Suprapubic skin (tissue), 4 donors: ENCODE results near the gene MYEOV. TPM values are rescaled to one million over a fixed set of nuclear protein-coding genes. Genes with fewer than 3 reads are reported as not detected.

ENCODE experiments used
- DNase-seq, 2 donors: peaks; one replicate each; pipeline ENCODE4 v3.0.0-alpha.2; 2019; ENCODE audit warnings: low spot score in 2 of 2
- H3K27ac ChIP-seq: fragments of 200-600 bp; sonication (generic); one replicate; pipeline ENCODE4 v1.5.1; 2019
- H3K27me3 ChIP-seq: fragments of 200-600 bp; sonication (generic); one replicate; pipeline ENCODE4 v1.5.1; 2019
- H3K36me3 ChIP-seq: fragments of 200-600 bp; sonication (generic); one replicate; pipeline ENCODE4 v1.5.1; 2019
- H3K4me1 ChIP-seq: fragments of 200-600 bp; sonication (generic); one replicate; pipeline ENCODE4 v1.5.1; 2019
- H3K4me3 ChIP-seq: fragments of 200-600 bp; sonication (generic); one replicate; pipeline ENCODE4 v1.5.1; 2019; ENCODE audit warnings: mild to moderate bottlenecking
- H3K9me3 ChIP-seq: fragments of 200-600 bp; sonication (generic); one replicate; pipeline ENCODE4 v1.5.1; 2019
- CTCF ChIP-seq, 2 donors: fragments of 200-600 bp in 1 of 2; fragments of 450-650 bp in 1 of 2; sonication (generic) in 1 of 2; IDR thresholded peaks; one replicate each; pipeline ENCODE4 v1.5.1; 2016 to 2019; ENCODE audit warnings: antibody characterized with exemption in 2 of 2, mild to moderate bottlenecking in 1 of 2, moderate library complexity in 1 of 2
- EP300 ChIP-seq: sonication (generic); formaldehyde crosslinking; IDR thresholded peaks from one replicate; pipeline ENCODE4 v1.6.1; 2017; ENCODE audit warnings: antibody characterized with exemption
- POLR2A ChIP-seq, 2 donors: fragments of 450-650 bp; IDR thresholded peaks; one replicate each; pipeline ENCODE4 v1.6.1; 2017; ENCODE audit warnings: antibody characterized with exemption in 2 of 2, mild to moderate bottlenecking in 2 of 2, moderate library complexity in 2 of 2
- POLR2AphosphoS5 ChIP-seq, 3 donors: sonication (generic); formaldehyde crosslinking; IDR thresholded peaks; one replicate each; pipeline ENCODE4 v1.6.1; 2017; ENCODE audit warnings: antibody characterized with exemption in 3 of 3
- WGBS: methylation state at CpG from one replicate; pipeline ENCODE4 v1.1.5; 2018; 5-methylcytosine and 5-hydroxymethylcytosine counted together
- total RNA-seq, 4 donors: library from RNA; depleted of rRNA; stranded (reverse); fragments of >200 nt; gene quantifications; one replicate each; pipeline ENCODE4 v1.1.0, GENCODE V29; 2016

Gene MYEOV
- total RNA-seq, 4 donors from 2014 or later = 9.9 to 25.6 (median 15.8) TPM

- TF ChIP-seq POLR2A (IDR thresholded peaks at IDR 0.05) (no peak), CTCF (IDR thresholded peaks at IDR 0.05) (no peak), EP300 (no peak)
- no peak overlapping the region for H3K4me3 ChIP-seq
- no peaks in the 10 kb centered on the region for H3K9me3 ChIP-seq
- H3K27ac ChIP-seq = no peak overlapping the region
- H3K36me3 ChIP-seq = no peaks in the 10 kb centered on the region
- peak in 1 of 2 donors; percentile 46 for DNase-seq
- 92% methylated on average over 2 of the region's 5 CpGs for WGBS
- peaks cover 9% of the 10 kb centered on the region for H3K4me1 ChIP-seq
- no peaks in the 10 kb centered on the region for H3K27me3 ChIP-seq
Observed at GRCh38 chr11:69306821-69307220, 12.9 kb downstream of the MYEOV start.

GRCh38 chr11:69307421-69307820 is 13.5 kb downstream of the MYEOV start:
- TF ChIP-seq EP300 (no peak), POLR2A (IDR thresholded peaks at IDR 0.05) (no peak), POLR2AphosphoS5 (IDR thresholded peaks at IDR 0.05) (no peak), CTCF (IDR thresholded peaks at IDR 0.05) (no peak)
- Histone ChIP-seq H3K27ac (no peak overlapping the region), H3K4me3 (no peak overlapping the region), H3K9me3 (no peaks in the 10 kb centered on the region), H3K27me3 (no peaks in the 10 kb centered on the region), H3K4me1 (peaks cover 3% of the 10 kb centered on the region), H3K36me3 (no peaks in the 10 kb centered on the region)
- peak in 1 of 2 donors; percentile 57 for DNase-seq
- WGBS = 88% methylated on average over 3 of the region's 6 CpGs

- Histone ChIP-seq H3K4me3 (no peak overlapping the region), H3K27me3 (no peaks in the 10 kb centered on the region), H3K9me3 (no peaks in the 10 kb centered on the region), H3K36me3 (no peaks in the 10 kb centered on the region), H3K4me1 (peaks cover 3% of the 10 kb centered on the region), H3K27ac (no peak overlapping the region)
- DNase-seq = peak; percentile 46 to 54
- WGBS = 88% methylated on average over 12 of the region's 12 CpGs
- no peak for TF ChIP-seq POLR2A (IDR thresholded peaks at IDR 0.05)
- TF ChIP-seq POLR2AphosphoS5 (IDR thresholded peaks at IDR 0.05) = no peak
- no peak for TF ChIP-seq CTCF (IDR thresholded peaks at IDR 0.05)
- no peak for TF ChIP-seq EP300
Observed at GRCh38 chr11:69307871-69308431, 14.0 kb downstream of the MYEOV start.

GRCh38 chr11:69308491-69308911 is 14.5 kb downstream of the MYEOV start:
- peak; percentile 49 to 70 for DNase-seq
- TF ChIP-seq CTCF (IDR thresholded peaks at IDR 0.05) = no peak
- no peak for TF ChIP-seq EP300
- no peak for TF ChIP-seq POLR2AphosphoS5 (IDR thresholded peaks at IDR 0.05)
- no peak for TF ChIP-seq POLR2A (IDR thresholded peaks at IDR 0.05)
- Histone ChIP-seq H3K27ac (no peak overlapping the region), H3K9me3 (no peaks in the 10 kb centered on the region), H3K4me3 (no peak overlapping the region), H3K27me3 (no peaks in the 10 kb centered on the region), H3K36me3 (no peaks in the 10 kb centered on the region), H3K4me1 (peaks cover 7% of the 10 kb centered on the region)
- 76% methylated on average over 9 of the region's 9 CpGs for WGBS

- DNase-seq = peak; percentile 55 to 61
- no peaks in the 10 kb centered on the region for H3K27me3 ChIP-seq
- H3K36me3 ChIP-seq = no peaks in the 10 kb centered on the region
- no peak for TF ChIP-seq POLR2AphosphoS5 (IDR thresholded peaks at IDR 0.05)
- no peak for TF ChIP-seq CTCF (IDR thresholded peaks at IDR 0.05)
- no peak for TF ChIP-seq EP300
- TF ChIP-seq POLR2A (IDR thresholded peaks at IDR 0.05) = no peak
- no peak overlapping the region for H3K27ac ChIP-seq
- 94% methylated on average over 10 of the region's 10 CpGs for WGBS
- no peaks in the 10 kb centered on the region for H3K9me3 ChIP-seq
- peaks cover 7% of the 10 kb centered on the region for H3K4me1 ChIP-seq
- no peak overlapping the region for H3K4me3 ChIP-seq
Observed at GRCh38 chr11:69308936-69309615, 15.1 kb downstream of the MYEOV start.
